ENCODE measurements around the gene SH3BP4. TPM values are rescaled to one million over a fixed set of nuclear protein-coding genes. Genes with fewer than 3 reads are reported as not detected.

SH3BP4 gene
- total and polyA plus RNA-seq, 2 of the 13 experiments (the other 11 are each of a cell fraction or from before 2014, with no cell fraction given) = 34.6 to 99.1 TPM

GRCh38 chr2:235002198-235003095, 50.6 kb downstream of the SH3BP4 start (continued):
- TF ChIP-seq THRA (CRISPR knock-in tag; IDR thresholded peaks at IDR 0.05; ENCODE audit: borderline replicate concordance) (0 out of 2 replicates have a peak, but pooled peaks have one; percentile 20), BCL6 (CRISPR knock-in tag; IDR thresholded peaks at IDR 0.05) (0 out of 2 replicates have a peak, but pooled peaks have one; percentile 34), RXRA (CRISPR knock-in tag; IDR thresholded peaks at IDR 0.05) (peak; percentile 30; the same call in 1 of the 2 replicates), FOSL2 (CRISPR knock-in tag; IDR thresholded peaks at IDR 0.05) (peak; percentile 8; the same call in 1 of the 2 replicates), CEBPB (IDR thresholded peaks at IDR 0.05; ENCODE audit: borderline replicate concordance, low read depth, low read length) (peak; percentile 97), ZFP41 (CRISPR knock-in tag; IDR thresholded peaks at IDR 0.05; ENCODE audit: borderline replicate concordance) (no peak), GRHL1 (CRISPR knock-in tag; conservative IDR thresholded peaks at IDR 0.05) (no peak), ELF3 (CRISPR knock-in tag; IDR thresholded peaks at IDR 0.05) (no peak), EHMT2 (IDR thresholded peaks at IDR 0.05; ENCODE audit: borderline replicate concordance, low read depth, low read length) (no peak), PLSCR1 (CRISPR knock-in tag; IDR thresholded peaks at IDR 0.05; ENCODE audit: borderline replicate concordance) (no peak), TEAD3 (CRISPR knock-in tag; optimal IDR thresholded peaks at IDR 0.05; ENCODE audit: borderline replicate concordance) (peak; percentile 85), MYC (CRISPR knock-in tag; IDR thresholded peaks at IDR 0.05; ENCODE audit: borderline replicate concordance) (peak; percentile 2; the same call in 1 of the 2 replicates), MYPOP (CRISPR knock-in tag; IDR thresholded peaks at IDR 0.05) (peak; percentile 6; the same call in 1 of the 2 replicates), ZNF740 (CRISPR knock-in tag; IDR thresholded peaks at IDR 0.05) (0 out of 2 replicates have a peak, but pooled peaks have one; percentile 23), ZNF101 (CRISPR knock-in tag; IDR thresholded peaks at IDR 0.05; ENCODE audit: borderline replicate concordance, low read depth) (no peak), U2AF2 (IDR thresholded peaks at IDR 0.05; ENCODE audit: low read depth, low read length) (no peak), ZBTB33 (CRISPR knock-in tag; IDR thresholded peaks at IDR 0.05) (peak; percentile 51; the same call in 1 of the 2 replicates), FIP1L1 (IDR thresholded peaks at IDR 0.05; ENCODE audit: borderline replicate concordance, insufficient read depth, low read depth, low read length) (no peak), ZNF577 (CRISPR knock-in tag; IDR thresholded peaks at IDR 0.05; ENCODE audit: borderline replicate concordance, low read depth) (no peak), ZBTB20 (CRISPR knock-in tag; IDR thresholded peaks at IDR 0.05; ENCODE audit: borderline replicate concordance, low read depth) (no peak)

All from HepG2 (cell line).